Omental fat pad (tissue), 4 donors: ENCODE data around the gene CDH22. TPM values are rescaled to one million over a fixed set of nuclear protein-coding genes. Genes with fewer than 3 reads are reported as not detected.

ENCODE experiments used
- ATAC-seq: fragments of 150-250 bp; one replicate; pipeline ENCODE4 v1.9.1; 2016; ENCODE audit warnings: mild to moderate bottlenecking, moderate library complexity; ENCODE audit not compliant: low FRiP score
- DNase-seq: peaks from one replicate; pipeline ENCODE4 v3.0.0-alpha.2; 2019; ENCODE audit warnings: low spot score
- total RNA-seq, 4 donors: library from RNA; depleted of rRNA; stranded (reverse); fragments of >200 nt; gene quantifications; one replicate each; pipeline ENCODE4 v1.1.0, GENCODE V29; 2016
- TF ChIP-seq, protein P1 (sequence below), 3 donors: fragments of 450-650 bp; IDR thresholded peaks; one replicate each; pipeline ENCODE4 v1.5.1; 2016 to 2017; ENCODE audit warnings: antibody characterized with exemption in 3 of 3, mild to moderate bottlenecking in 3 of 3, moderate library complexity in 2 of 3

Gene CDH22
- total RNA-seq, 4 donors from 2014 or later = 0.24 to 0.46 (median 0.31) TPM

GRCh38 chr20:46304361-46304760, 3.9 kb downstream of the CDH22 start:
- TF ChIP-seq, protein P1, sequence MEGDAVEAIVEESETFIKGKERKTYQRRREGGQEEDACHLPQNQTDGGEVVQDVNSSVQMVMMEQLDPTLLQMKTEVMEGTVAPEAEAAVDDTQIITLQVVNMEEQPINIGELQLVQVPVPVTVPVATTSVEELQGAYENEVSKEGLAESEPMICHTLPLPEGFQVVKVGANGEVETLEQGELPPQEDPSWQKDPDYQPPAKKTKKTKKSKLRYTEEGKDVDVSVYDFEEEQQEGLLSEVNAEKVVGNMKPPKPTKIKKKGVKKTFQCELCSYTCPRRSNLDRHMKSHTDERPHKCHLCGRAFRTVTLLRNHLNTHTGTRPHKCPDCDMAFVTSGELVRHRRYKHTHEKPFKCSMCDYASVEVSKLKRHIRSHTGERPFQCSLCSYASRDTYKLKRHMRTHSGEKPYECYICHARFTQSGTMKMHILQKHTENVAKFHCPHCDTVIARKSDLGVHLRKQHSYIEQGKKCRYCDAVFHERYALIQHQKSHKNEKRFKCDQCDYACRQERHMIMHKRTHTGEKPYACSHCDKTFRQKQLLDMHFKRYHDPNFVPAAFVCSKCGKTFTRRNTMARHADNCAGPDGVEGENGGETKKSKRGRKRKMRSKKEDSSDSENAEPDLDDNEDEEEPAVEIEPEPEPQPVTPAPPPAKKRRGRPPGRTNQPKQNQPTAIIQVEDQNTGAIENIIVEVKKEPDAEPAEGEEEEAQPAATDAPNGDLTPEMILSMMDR (IDR thresholded peaks at IDR 0.05) = no peak
- no peak for ATAC-seq
- no peak for DNase-seq

GRCh38 chr20:46303176-46303956, 4.9 kb downstream of the CDH22 start:
- TF ChIP-seq, protein P1 (IDR thresholded peaks at IDR 0.05) = no peak
- DNase-seq = no peak
- ATAC-seq = no peak

DNA sequence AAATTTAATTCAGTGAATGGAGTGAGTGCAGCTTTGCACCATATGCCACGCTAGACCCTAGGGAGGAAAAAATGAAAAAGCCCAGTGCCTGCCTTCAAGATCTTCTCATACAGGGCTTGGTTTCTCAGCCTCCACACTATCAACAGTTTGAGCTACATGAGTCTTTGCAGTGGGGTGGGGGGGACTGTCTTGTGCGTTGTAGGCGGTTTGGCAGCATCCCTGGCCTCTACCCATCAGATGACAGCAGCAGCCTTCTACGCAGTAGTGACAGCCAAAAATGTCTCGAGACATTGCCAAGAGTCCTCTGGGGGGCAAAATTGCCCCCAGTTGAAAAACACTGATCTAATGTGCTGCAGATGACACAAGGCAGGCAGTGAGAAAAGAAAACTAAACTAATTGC, 6.2 kb downstream of the CDH22 start:
- TF ChIP-seq, protein P1 (IDR thresholded peaks at IDR 0.05) = no peak
- DNase-seq = no peak
- ATAC-seq = no peak

GRCh38 chr20:46300281-46300680, 8.0 kb downstream of the CDH22 start:
- TF ChIP-seq, protein P1 (IDR thresholded peaks at IDR 0.05) = no peak
- ATAC-seq (no peak), DNase-seq (no peak)

GRCh38 chr20:46299078-46299477, 9.2 kb downstream of the CDH22 start:
- no peak for DNase-seq
- ATAC-seq = no peak
- TF ChIP-seq, protein P1 (IDR thresholded peaks at IDR 0.05) = no peak

GRCh38 chr20:46298374-46298773, 9.9 kb downstream of the CDH22 start:
- ATAC-seq (no peak), DNase-seq (no peak)
- TF ChIP-seq, protein P1 (IDR thresholded peaks at IDR 0.05) = no peak
